Stimulated activated CD8-positive, alpha-beta memory T cell treated with anti-CD3 and anti-CD28 coated beads, Interleukin-15, amount 100 ng/mL, for 48 hours (primary cell): Measurements from ENCODE around the gene KMT2B.
A peak's percentile ranks its signal among the peaks of the same experiment; 100 is the strongest.
"Not testable (repeated sequence)": the region's sequence is repeated elsewhere in the genome, so short reads cannot be mapped to it uniquely, and the experiment has no call there.

Experiments
- DNase-seq, 2 donors: peaks; one replicate each; pipeline ENCODE4 v3.0.0-alpha.2; 2020; ENCODE audit warnings: low read depth in 2 of 2

The KMT2B gene

DNA sequence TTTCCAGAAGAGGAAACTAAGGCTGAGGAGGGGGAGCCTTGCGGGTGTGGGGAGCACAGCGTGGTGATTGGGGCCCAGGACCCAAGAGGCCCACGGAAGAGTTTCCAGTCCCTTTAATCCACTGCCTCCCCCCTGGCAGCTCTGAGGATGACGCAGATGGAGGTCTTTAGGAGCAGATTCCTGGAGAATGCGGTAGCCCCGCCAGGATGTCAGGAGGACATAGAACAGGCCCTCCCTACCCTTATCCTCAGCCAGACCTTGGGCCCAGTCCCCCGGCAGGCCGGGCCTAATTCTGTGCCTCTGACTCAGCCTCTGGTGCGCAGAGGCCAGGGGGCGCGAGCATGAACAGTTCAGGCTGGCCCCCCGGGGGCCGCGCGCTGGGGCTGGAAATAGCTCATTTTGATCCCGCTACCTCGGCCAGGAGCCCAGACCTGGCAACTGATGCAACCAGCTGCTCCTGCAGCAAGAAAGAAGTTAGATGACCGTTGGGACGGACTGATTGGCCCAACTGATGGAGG is 39.5 kb downstream of the KMT2B start:
- no peak for DNase-seq

- DNase-seq: peak; percentile 98
Observed at GRCh38 chr19:35757749-35758608, 40.2 kb downstream of the KMT2B start, which contains the start of gene PROSER3. Gene PROSER3 (plus strand): TSS chr19:35758176. CDS start chr19:35758216, 40 bp downstream.

- no peak for DNase-seq
Observed at GRCh38 chr19:35759697-35760096, 41.9 kb downstream of the KMT2B start.

- no peak for DNase-seq
Observed at GRCh38 chr19:35760711-35761349, 43.0 kb downstream of the KMT2B start.

GRCh38 chr19:35764432-35765315 is 46.9 kb downstream of the KMT2B start:
- no peak for DNase-seq

GRCh38 chr19:35766571-35767104 is 48.8 kb downstream of the KMT2B start:
- no peak for DNase-seq

DNA sequence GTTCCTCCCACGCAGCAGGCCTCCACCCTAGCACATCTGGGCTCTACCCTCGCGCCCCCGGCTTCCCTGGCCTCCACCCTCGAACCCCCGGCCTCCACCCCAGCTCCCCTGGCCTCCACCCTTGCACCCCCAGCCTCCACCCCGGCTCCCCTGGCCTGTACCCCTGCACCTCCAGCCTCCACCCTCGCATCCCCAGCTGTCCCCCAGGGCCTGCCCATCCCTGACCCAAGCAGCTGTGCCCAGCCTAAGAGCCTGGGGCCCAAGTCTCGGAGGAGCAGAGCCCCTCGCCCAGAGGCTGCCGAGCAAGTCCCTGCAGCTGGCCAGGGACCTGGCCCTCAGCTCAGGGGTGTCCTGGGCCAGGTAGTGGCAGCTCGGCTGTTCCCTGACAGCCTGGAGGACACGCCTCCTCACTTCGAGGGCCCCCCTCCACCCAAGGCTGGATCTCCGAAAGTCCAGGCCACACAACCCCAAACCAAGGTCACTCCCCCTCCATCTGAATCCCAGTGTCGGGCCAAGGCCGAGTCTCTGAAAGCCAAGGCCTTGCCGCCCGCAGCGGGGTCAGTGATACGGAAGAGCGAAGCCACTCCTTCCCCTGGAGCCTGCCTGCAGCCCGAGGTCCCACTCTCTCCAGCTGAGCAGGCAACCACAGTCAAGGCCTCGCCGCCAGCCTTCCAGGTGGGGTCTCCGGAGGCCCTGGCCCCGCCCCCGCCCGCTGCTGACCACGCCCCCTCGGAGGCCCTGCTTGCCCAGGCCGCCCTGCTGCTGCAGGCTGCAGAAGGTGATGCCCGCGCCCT is 49.7 kb downstream of the KMT2B start:
- no peak for DNase-seq

GRCh38 chr19:35768082-35768421 is 50.2 kb downstream of the KMT2B start:
- DNase-seq: no peak

- not testable (repeated sequence) for DNase-seq
Observed at GRCh38 chr19:35772362-35772761, 54.6 kb downstream of the KMT2B start.

GRCh38 chr19:35773020-35773806 is 55.4 kb downstream of the KMT2B start:
- DNase-seq: no peak

GRCh38 chr19:35774274-35775045 is 56.7 kb downstream of the KMT2B start:
- DNase-seq: no peak

- DNase-seq: no peak
Observed at GRCh38 chr19:35775046-35775297, 57.2 kb downstream of the KMT2B start.

GRCh38 chr19:35775298-35776101 is 57.7 kb downstream of the KMT2B start, which contains the start of gene ARHGAP33:
Gene ARHGAP33 (plus strand): TSS chr19:35775564. CDS start chr19:35775659, 95 bp downstream.
- DNase-seq: peak; percentile 97

- no peak for DNase-seq
Observed at GRCh38 chr19:35776102-35776788, 58.4 kb downstream of the KMT2B start.

GRCh38 chr19:35777086-35777841 is 59.5 kb downstream of the KMT2B start:
- DNase-seq: no peak

DNA sequence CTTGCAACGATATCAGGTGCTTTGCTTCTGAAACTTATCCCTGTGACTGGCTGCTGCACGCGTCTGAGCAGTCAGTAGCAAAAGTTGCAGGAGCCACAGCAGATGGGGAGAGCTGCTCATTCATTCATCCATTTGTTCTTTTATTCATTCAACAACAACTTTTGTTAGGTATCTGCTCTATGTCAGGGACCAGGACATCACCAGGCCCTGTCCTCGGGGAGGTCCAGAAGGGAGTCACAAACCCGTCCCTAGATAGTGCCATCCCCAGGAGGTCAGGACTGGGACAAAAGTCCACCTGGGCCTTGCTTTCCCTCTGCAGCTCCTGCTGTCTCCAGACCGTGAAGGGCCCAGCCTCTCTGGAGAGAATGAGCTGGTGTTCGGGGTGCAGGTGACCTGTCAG is 60.2 kb downstream of the KMT2B start:
- no peak for DNase-seq

GRCh38 chr19:35779033-35779432 is 61.2 kb downstream of the KMT2B start:
- no peak for DNase-seq
